ENCODE results near the gene BABAM2. TPM values are rescaled to one million over a fixed set of nuclear protein-coding genes. Genes with fewer than 3 reads are reported as not detected.

Gene BABAM2
- total RNA-seq, 1 experiment from 2014 or later, result 57.6 TPM

- ChIA-PET CTCF (interaction anchor here (0.9 kb wide), 1 partner anchor 21 kb away, joined by 4 read pairs; no protein-coding TSS in a partner anchor), POLR2A (interaction anchor here (0.6 to 1.6 kb wide), 3 partner anchors 13 to 408 kb away, joined by 3 read pairs; no protein-coding TSS in a partner anchor)
- DNase-seq (ENCODE audit: unreplicated experiment), result no peak
- TF ChIP-seq CTCF (IDR thresholded peaks at IDR 0.05; ENCODE audit: unreplicated experiment), result no peak
- H3K27me3 Mint-ChIP-seq (ENCODE audit: insufficient read depth, unreplicated experiment), result no peaks in the 10 kb centered on the region
- BruUV-seq (replicated peaks), result no TSS peak
- H3K36me3 Mint-ChIP-seq (ENCODE audit: insufficient read depth, unreplicated experiment), result no peaks in the 10 kb centered on the region
- intact Hi-C loops (cut with micrococcal nuclease), result no loop called here
- peaks cover 7% of the 10 kb centered on the region for H3K9me3 Mint-ChIP-seq (ENCODE audit: unreplicated experiment)
- no peak overlapping the region for H3K27ac Mint-ChIP-seq (ENCODE audit: low read depth, unreplicated experiment)
- no peaks in the 10 kb centered on the region for H3K4me1 Mint-ChIP-seq (ENCODE audit: insufficient read depth, unreplicated experiment)
- H3K4me3 Mint-ChIP-seq (ENCODE audit: unreplicated experiment), result no peak overlapping the region
These were observed 226.6 kb downstream of the BABAM2 start for GRCh38 chr2:28117104-28117596.

GRCh38 chr2:28119631-28120030 lies 229.1 kb downstream of the BABAM2 start:
- H3K27ac Mint-ChIP-seq (ENCODE audit: low read depth, unreplicated experiment), result no peak overlapping the region
- DNase-seq (ENCODE audit: unreplicated experiment), result no peak
- no peaks in the 10 kb centered on the region for H3K27me3 Mint-ChIP-seq (ENCODE audit: insufficient read depth, unreplicated experiment)
- no TSS peak for BruUV-seq (replicated peaks)
- H3K9me3 Mint-ChIP-seq (ENCODE audit: unreplicated experiment), result no peaks in the 10 kb centered on the region
- intact Hi-C loops (cut with micrococcal nuclease), result no loop called here
- CTCF ChIA-PET, result interaction anchor here (1.1 kb wide), 1 partner anchor 18 kb away, joined by 3 read pairs; no protein-coding TSS in a partner anchor
- H3K4me1 Mint-ChIP-seq (ENCODE audit: insufficient read depth, unreplicated experiment), result no peaks in the 10 kb centered on the region
- no peaks in the 10 kb centered on the region for H3K36me3 Mint-ChIP-seq (ENCODE audit: insufficient read depth, unreplicated experiment)
- no peak for TF ChIP-seq CTCF (IDR thresholded peaks at IDR 0.05; ENCODE audit: unreplicated experiment)
- H3K4me3 Mint-ChIP-seq (ENCODE audit: unreplicated experiment), result no peak overlapping the region
- POLR2A ChIA-PET, result interaction anchor here (1.2 kb wide), 1 partner anchor 22 kb away, joined by 4 read pairs; no protein-coding TSS in a partner anchor

GRCh38 chr2:28128281-28128950 lies 237.9 kb downstream of the BABAM2 start:
- ChIA-PET POLR2A (interaction anchor here (0.8 to 0.9 kb wide), 2 partner anchors 40 to 262 kb away, joined by 3 read pairs; no protein-coding TSS in a partner anchor), CTCF (no interaction called here)
- BruUV-seq (replicated peaks), result no TSS peak
- intact Hi-C loops (cut with micrococcal nuclease), result no loop called here
- Mint-ChIP-seq H3K9me3 (ENCODE audit: unreplicated experiment) (no peaks in the 10 kb centered on the region), H3K36me3 (ENCODE audit: insufficient read depth, unreplicated experiment) (peaks cover 12% of the 10 kb centered on the region), H3K27ac (ENCODE audit: low read depth, unreplicated experiment) (no peak overlapping the region), H3K4me1 (ENCODE audit: insufficient read depth, unreplicated experiment) (peaks cover 24% of the 10 kb centered on the region), H3K4me3 (ENCODE audit: unreplicated experiment) (no peak overlapping the region), H3K27me3 (ENCODE audit: insufficient read depth, unreplicated experiment) (no peaks in the 10 kb centered on the region)
- no peak for DNase-seq (ENCODE audit: unreplicated experiment)
- TF ChIP-seq CTCF (IDR thresholded peaks at IDR 0.05; ENCODE audit: unreplicated experiment), result no peak

- no peak for DNase-seq (ENCODE audit: unreplicated experiment)
- POLR2A ChIA-PET, result interaction anchor here (0.6 to 1.0 kb wide), 6 partner anchors 13 to 358 kb away, joined by 3 to 4 read pairs (median 3); no protein-coding TSS in a partner anchor
- intact Hi-C loops (cut with micrococcal nuclease), result no loop called here
- no peak overlapping the region for H3K4me3 Mint-ChIP-seq (ENCODE audit: unreplicated experiment)
- H3K27ac Mint-ChIP-seq (ENCODE audit: low read depth, unreplicated experiment), result peak overlapping the region; percentile 27
- TF ChIP-seq CTCF (IDR thresholded peaks at IDR 0.05; ENCODE audit: unreplicated experiment), result no peak
- no peaks in the 10 kb centered on the region for H3K27me3 Mint-ChIP-seq (ENCODE audit: insufficient read depth, unreplicated experiment)
- CTCF ChIA-PET, result interaction anchor here (0.8 kb wide), 2 partner anchors 175 to 263 kb away, joined by 3 read pairs; partner anchors contain the start of gene FOSL2
- peaks cover 41% of the 10 kb centered on the region for H3K4me1 Mint-ChIP-seq (ENCODE audit: insufficient read depth, unreplicated experiment)
- peaks cover 12% of the 10 kb centered on the region for H3K36me3 Mint-ChIP-seq (ENCODE audit: insufficient read depth, unreplicated experiment)
- TSS peak; percentile 11 for BruUV-seq (replicated peaks)
- H3K9me3 Mint-ChIP-seq (ENCODE audit: unreplicated experiment), result no peaks in the 10 kb centered on the region
These were observed 239.6 kb downstream of the BABAM2 start for GRCh38 chr2:28129955-28130695.

Data from MCF 10A (cell line).